HCT116 (cell line): Measurements from ENCODE around the gene MAPK8. TPM values are rescaled to one million over a fixed set of nuclear protein-coding genes. Genes with fewer than 3 reads are reported as not detected.

Experiments
- ATAC-seq: fragments of 200-7000 bp; cut with Tn5 transposase; 2 replicates; pipeline ENCODE4 v1.9.1; 2020; ENCODE audit warnings: mild to moderate bottlenecking, moderate library complexity
- BruUV-seq: library from RNA; stranded (reverse); fragments of 400-500 nt; replicated peaks from 2 replicates; lab custom pipeline; 2021; lab: Mats Ljungman, UMichigan
- CTCF ChIA-PET: fragments of 300-600 bp; sonication (Branson Sonifier 250); formaldehyde crosslinking; loops from one replicate; lab custom pipeline; 2021; ENCODE audit warnings: antibody characterized with exemption; lab: Charles Lee
- POLR2A ChIA-PET: fragments of 300-600, 350-600 bp; sonication (Branson Sonifier 250); formaldehyde crosslinking; loops from one replicate; lab custom pipeline; 2021; ENCODE audit warnings: antibody characterized with exemption; lab: Charles Lee
- RAD21 ChIA-PET, 2 experiments: fragments of 300-600 bp; sonication (Branson Sonifier 250); formaldehyde crosslinking; loops; one replicate each; lab custom pipeline; 2023; ENCODE audit warnings: low total read pairs in 2 of 2; ENCODE audit not compliant: uncharacterized antibody in 2 of 2, unreplicated experiment in 2 of 2, low non-redundant PET in 1 of 2; lab: Charles Lee
- DNase-seq: peaks from one replicate; pipeline ENCODE4 v3.0.0-alpha.2; 2010; ENCODE audit warnings: low read depth, low spot score
- H2AFZ ChIP-seq: fragments of 200-600 bp; shearing (Covaris generic), sonication (generic); 2 replicates; pipeline ENCODE4 v1.6.1; 2017; ENCODE audit warnings: low read depth, mixed run types, mixed read lengths, antibody characterized with exemption, low read length; ENCODE audit not compliant: poor library complexity, severe bottlenecking
- H3K27ac ChIP-seq: 2 replicates; pipeline ENCODE4 v1.5.1; 2012; ENCODE audit warnings: low read depth, low read length
- H3K27me3 ChIP-seq: fragments of 200-600 bp; sonication (generic); 2 replicates; pipeline ENCODE4 v1.6.1; 2016; ENCODE audit warnings: mixed run types, low read length, mixed read lengths; ENCODE audit not compliant: insufficient read depth
- H3K36me3 ChIP-seq, 2 experiments: fragments of 200-500 bp in 1 of 2; fragments of 200-600 bp in 1 of 2; sonication (Bioruptor generic) in 1 of 2; sonication (generic) in 1 of 2; 2 replicates each; pipeline versions ENCODE4 v1.5.1 to v1.6.1; 2014 to 2016; ENCODE audit warnings: low read length in 2 of 2, inconsistent platforms in 1 of 2, mixed read lengths in 1 of 2, mixed run types in 1 of 2; ENCODE audit not compliant: insufficient read depth in 2 of 2, control insufficient read depth in 1 of 2
- H3K4me1 ChIP-seq, 2 experiments: fragments of 200-600 bp in 1 of 2; sonication (generic) in 1 of 2; 2 replicates each; pipeline versions ENCODE4 v1.5.1 to v1.6.1; 2012 to 2017; ENCODE audit warnings: low read length in 2 of 2, inconsistent platforms in 1 of 2, mild to moderate bottlenecking in 1 of 2, mixed read lengths in 1 of 2, mixed run types in 1 of 2, moderate library complexity in 1 of 2; ENCODE audit not compliant: insufficient read depth in 2 of 2, control insufficient read depth in 1 of 2
- H3K4me2 ChIP-seq: fragments of 200-600 bp; sonication (generic); 2 replicates; pipeline ENCODE4 v1.6.1; 2017; ENCODE audit warnings: mixed run types, low read length, mixed read lengths
- H3K4me3 ChIP-seq, 2 experiments: fragments of 200-600 bp in 1 of 2; sonication (generic) in 1 of 2; replicated peaks in 1 of 2; 2 replicates each; pipeline ENCODE4 v1.5.1; 2011 to 2016; ENCODE audit warnings: low read length in 2 of 2, control low read depth in 1 of 2, low read depth in 1 of 2, mild to moderate bottlenecking in 1 of 2, mixed read lengths in 1 of 2, mixed run types in 1 of 2
- H3K79me2 ChIP-seq: fragments of 200-600 bp; sonication (generic); 2 replicates; pipeline ENCODE4 v1.6.1; 2017; ENCODE audit warnings: mild to moderate bottlenecking, mixed run types, low read length, moderate library complexity, mixed read lengths; ENCODE audit not compliant: insufficient read depth
- H3K9ac ChIP-seq: fragments of 200-600 bp; sonication (generic); 2 replicates; pipeline ENCODE4 v1.6.1; 2016; ENCODE audit warnings: low read length, mixed read lengths
- H3K9me2 ChIP-seq: fragments of 200-600 bp; sonication (generic), shearing (Covaris generic); 2 replicates; pipeline ENCODE4 v1.6.1; 2017; ENCODE audit warnings: mixed run types, mild to moderate bottlenecking, moderate library complexity; ENCODE audit not compliant: insufficient read depth
- H3K9me3 ChIP-seq, 2 experiments: fragments of 200-500 bp in 1 of 2; fragments of 200-600 bp in 1 of 2; sonication (Bioruptor generic) in 1 of 2; sonication (generic) in 1 of 2; 2 replicates each; pipeline ENCODE4 v1.6.1; 2014 to 2017; ENCODE audit warnings: low read length in 2 of 2, mixed read lengths in 2 of 2, inconsistent platforms in 1 of 2, low read depth in 1 of 2, mild to moderate bottlenecking in 1 of 2, mixed run types in 1 of 2, moderate library complexity in 1 of 2; ENCODE audit not compliant: control insufficient read depth in 1 of 2, insufficient read depth in 1 of 2
- H4K20me1 ChIP-seq: fragments of 200-600 bp; sonication (generic), shearing (Covaris generic); 2 replicates; pipeline ENCODE4 v1.6.1; 2017; ENCODE audit warnings: mixed run types, mild to moderate bottlenecking, moderate library complexity; ENCODE audit not compliant: insufficient read depth
- ATF3 ChIP-seq: IDR thresholded peaks from 2 replicates; pipeline ENCODE4 v1.6.1; 2012
- CBX3 ChIP-seq: IDR thresholded peaks from 2 replicates; pipeline ENCODE4 v1.6.1; 2012; ENCODE audit warnings: low read depth
- CTCF ChIP-seq, 3 experiments: fragments of 200-600 bp in 1 of 3; sonication (generic) in 1 of 3; IDR thresholded peaks in 2 of 3; conservative IDR thresholded peaks in 1 of 3; 2 replicates each; pipeline ENCODE4 v1.5.1; 2012 to 2017; ENCODE audit warnings: low read depth in 2 of 3, low read length in 2 of 3, antibody characterized with exemption in 1 of 3, borderline replicate concordance in 1 of 3, control low read depth in 1 of 3, mild to moderate bottlenecking in 1 of 3, mixed read lengths in 1 of 3, mixed run types in 1 of 3, moderate library complexity in 1 of 3; ENCODE audit not compliant: insufficient read depth in 1 of 3
- ELF1 ChIP-seq: IDR thresholded peaks from 2 replicates; pipeline ENCODE4 v1.6.1; 2012; ENCODE audit warnings: low read depth, borderline replicate concordance
- EZH2 ChIP-seq: fragments of 200-600 bp; sonication (generic); IDR thresholded peaks from 2 replicates; pipeline ENCODE4 v1.6.1; 2017; ENCODE audit warnings: antibody characterized with exemption, mixed run types
- FOSL1 ChIP-seq: IDR thresholded peaks from 2 replicates; pipeline ENCODE4 v1.6.1; 2012; ENCODE audit warnings: low read depth
- POLR2AphosphoS5 ChIP-seq: IDR thresholded peaks from 2 replicates; pipeline ENCODE4 v1.6.1; 2011; ENCODE audit warnings: mild to moderate bottlenecking, low read depth, low read length, moderate library complexity
- SP1 ChIP-seq: IDR thresholded peaks from 2 replicates; pipeline ENCODE4 v1.6.1; 2012; ENCODE audit warnings: low read depth
- SRF ChIP-seq: IDR thresholded peaks from 2 replicates; pipeline ENCODE4 v1.6.1; 2012; ENCODE audit warnings: low read depth
- intact Hi-C: fragments of 100-400 bp; cut with micrococcal nuclease; formaldehyde crosslinking; loops from 2 replicates; pipeline ENCODE4 v1.10.0; 2022
- total RNA-seq: library from RNA; stranded (reverse); gene quantifications from one replicate; pipeline ENCODE4 v1.2.1, GENCODE V29; 2021; ENCODE audit not compliant: unreplicated experiment

The MAPK8 gene
- total RNA-seq, 1 experiment from 2014 or later = 71.0 TPM

GRCh38 chr10:48410503-48410902 is 104.0 kb downstream of the MAPK8 start:
- Histone ChIP-seq H3K4me2 (no peak overlapping the region), H3K9ac (no peak overlapping the region), H2AFZ (no peak overlapping the region), H3K9me2 (no peaks in the 10 kb centered on the region), H3K4me1 (peaks cover 0 to 13% of the 10 kb centered on the region in 2 experiments; a peak in 2 of 4 replicates), H3K27me3 (no peaks in the 10 kb centered on the region), H3K9me3 (no peaks in the 10 kb centered on the region), H3K4me3 (no peak overlapping the region), H4K20me1 (no peaks in the 10 kb centered on the region), H3K36me3 (peaks cover 0 to 10% of the 10 kb centered on the region in 2 experiments; a peak in 1 of 4 replicates), H3K27ac (no peak overlapping the region), H3K79me2 (no peaks in the 10 kb centered on the region)
- CTCF ChIA-PET = no interaction called here
- TF ChIP-seq ELF1 = no peak
- TF ChIP-seq SRF = no peak
- no peak for TF ChIP-seq SP1
- no peak for TF ChIP-seq EZH2
- no peak for TF ChIP-seq POLR2AphosphoS5
- no peak for TF ChIP-seq CTCF (IDR thresholded peaks at IDR 0.05 in 2 of 3, conservative IDR thresholded peaks at IDR 0.05 in 1 of 3; ENCODE audit: borderline replicate concordance in 1 of 3, insufficient read depth in 1 of 3, low read depth in 2 of 3, low read length in 2 of 3)
- TF ChIP-seq CBX3 = no peak
- TF ChIP-seq FOSL1 = no peak
- BruUV-seq = no TSS peak
- RAD21 ChIA-PET = no interaction called here
- POLR2A ChIA-PET = no interaction called here
- DNase-seq (no peak), ATAC-seq (no peak)
- intact Hi-C loops = no loop called here

GRCh38 chr10:48411510-48411909 is 105.0 kb downstream of the MAPK8 start:
- H3K9ac ChIP-seq = no peak overlapping the region
- POLR2A ChIA-PET = no interaction called here
- H3K4me2 ChIP-seq = no peak overlapping the region
- RAD21 ChIA-PET = no interaction called here
- intact Hi-C loops = no loop called here
- peaks cover 0 to 3% of the 10 kb centered on the region in 2 experiments; a peak in 2 of 4 replicates for H3K4me1 ChIP-seq
- H3K27ac ChIP-seq = no peak overlapping the region
- no peak overlapping the region for H2AFZ ChIP-seq
- H3K36me3 ChIP-seq = peaks cover 0 to 10% of the 10 kb centered on the region in 2 experiments; a peak in 1 of 4 replicates
- no peak for DNase-seq
- CTCF ChIA-PET = no interaction called here
- no peak for ATAC-seq
- H3K4me3 ChIP-seq = no peak overlapping the region
- H3K79me2 ChIP-seq = no peaks in the 10 kb centered on the region
- TF ChIP-seq ATF3 = no peak
- no TSS peak for BruUV-seq
- no peaks in the 10 kb centered on the region for H3K9me2 ChIP-seq
- H3K9me3 ChIP-seq = no peaks in the 10 kb centered on the region
- H4K20me1 ChIP-seq = no peaks in the 10 kb centered on the region
- H3K27me3 ChIP-seq = no peaks in the 10 kb centered on the region
